ENCODE measurements around the gene TMEM233. TPM values are rescaled to one million over a fixed set of nuclear protein-coding genes. Genes with fewer than 3 reads are reported as not detected.
A peak's percentile ranks its signal among the peaks of the same experiment; 100 is the strongest.

The TMEM233 gene
- total and polyA plus RNA-seq, 2 experiments from 2014 or later: 0.24 to 0.71 TPM

- Mint-ChIP-seq H3K27ac (no peak overlapping the region), H3K27me3 (ENCODE audit: insufficient read depth, low read depth, poor library complexity) (no peaks in the 10 kb centered on the region), H3K4me3 (no peak overlapping the region), H3K4me1 (no peaks in the 10 kb centered on the region), H3K9me3 (no peaks in the 10 kb centered on the region), H3K36me3 (ENCODE audit: low read depth) (no peaks in the 10 kb centered on the region)
- Histone ChIP-seq H4K20me1 (replicated peaks; ENCODE audit: insufficient read depth) (no peaks in the 10 kb centered on the region), H3K4me2 (no peak overlapping the region), H3K27ac (ENCODE audit: low read depth) (no peak overlapping the region), H2AFZ (peak overlapping the region; percentile 15; the same call in 1 of the 2 replicates), H3K27me3 (ENCODE audit: insufficient read depth) (no peaks in the 10 kb centered on the region), H3K4me3 (no peak overlapping the region), H3K4me1 (ENCODE audit: insufficient read depth) (no peaks in the 10 kb centered on the region), H3K9me2 (ENCODE audit: insufficient read depth) (peaks cover 9% of the 10 kb centered on the region; the same call in 1 of the 2 replicates), H3K79me2 (replicated peaks; ENCODE audit: insufficient read depth) (no peaks in the 10 kb centered on the region), H3F3A (replicated peaks; ENCODE audit: low read depth) (no peaks in the 10 kb centered on the region), H3K36me3 (ENCODE audit: insufficient read depth) (no peaks in the 10 kb centered on the region)
- ATAC-seq: peak; percentile 74
- DNase-seq (ENCODE audit: low spot score): peak; percentile 69
- peak; percentile 74 to 90 for TF ChIP-seq CTCF (conservative IDR thresholded peaks at IDR 0.05; ENCODE audit: low read depth in 2 of 2)
- TF ChIP-seq POLR2AphosphoS5 (IDR thresholded peaks at IDR 0.05; ENCODE audit: low read depth): no peak
These were observed 49.4 kb downstream of the TMEM233 start for GRCh38 chr12:119642986-119643385.

- H3K4me1 Mint-ChIP-seq: no peaks in the 10 kb centered on the region
- Histone ChIP-seq H3F3A (replicated peaks; ENCODE audit: low read depth) (no peaks in the 10 kb centered on the region), H3K27me3 (ENCODE audit: insufficient read depth) (no peaks in the 10 kb centered on the region), H4K20me1 (replicated peaks; ENCODE audit: insufficient read depth) (no peaks in the 10 kb centered on the region), H3K4me1 (ENCODE audit: insufficient read depth) (no peaks in the 10 kb centered on the region), H3K4me3 (no peak overlapping the region), H3K36me3 (ENCODE audit: insufficient read depth) (no peaks in the 10 kb centered on the region), H3K9me2 (ENCODE audit: insufficient read depth) (peaks cover 9% of the 10 kb centered on the region; the same call in 1 of the 2 replicates), H3K27ac (ENCODE audit: low read depth) (no peak overlapping the region), H2AFZ (no peak overlapping the region), H3K4me2 (no peak overlapping the region), H3K79me2 (replicated peaks; ENCODE audit: insufficient read depth) (no peaks in the 10 kb centered on the region)
- no peaks in the 10 kb centered on the region for H3K9me3 Mint-ChIP-seq
- H3K36me3 Mint-ChIP-seq (ENCODE audit: low read depth): no peaks in the 10 kb centered on the region
- no peak for ATAC-seq
- no peaks in the 10 kb centered on the region for H3K27me3 Mint-ChIP-seq (ENCODE audit: insufficient read depth, low read depth, poor library complexity)
- no peak overlapping the region for H3K4me3 Mint-ChIP-seq
- H3K27ac Mint-ChIP-seq: no peak overlapping the region
- DNase-seq (ENCODE audit: low spot score): no peak
- no peak for TF ChIP-seq JUNB (IDR thresholded peaks at IDR 0.05; ENCODE audit: unreplicated experiment)
- TF ChIP-seq STAT1 (IDR thresholded peaks at IDR 0.05; ENCODE audit: unreplicated experiment): no peak
- no peak for TF ChIP-seq EZH2phosphoT487 (IDR thresholded peaks at IDR 0.05; ENCODE audit: unreplicated experiment)
- no peak for TF ChIP-seq REST (IDR thresholded peaks at IDR 0.05; ENCODE audit: unreplicated experiment)
- no peak for TF ChIP-seq CTCF (conservative IDR thresholded peaks at IDR 0.05; ENCODE audit: low read depth in 2 of 2)
- TF ChIP-seq EZH2 (IDR thresholded peaks at IDR 0.05; ENCODE audit: low read depth, unreplicated experiment): no peak
- TF ChIP-seq CREB1 (CRISPR knock-in tag; IDR thresholded peaks at IDR 0.05; ENCODE audit: low read depth): no peak
- TF ChIP-seq ZNF114 (CRISPR knock-in tag; IDR thresholded peaks at IDR 0.05): no peak
- no peak for TF ChIP-seq NANOG (IDR thresholded peaks at IDR 0.05; ENCODE audit: borderline replicate concordance)
These were observed 51.4 kb downstream of the TMEM233 start for GRCh38 chr12:119644930-119645329.

Measured in GM23338 (cell line).